ENCODE data around the gene ZNF214.

DNA sequence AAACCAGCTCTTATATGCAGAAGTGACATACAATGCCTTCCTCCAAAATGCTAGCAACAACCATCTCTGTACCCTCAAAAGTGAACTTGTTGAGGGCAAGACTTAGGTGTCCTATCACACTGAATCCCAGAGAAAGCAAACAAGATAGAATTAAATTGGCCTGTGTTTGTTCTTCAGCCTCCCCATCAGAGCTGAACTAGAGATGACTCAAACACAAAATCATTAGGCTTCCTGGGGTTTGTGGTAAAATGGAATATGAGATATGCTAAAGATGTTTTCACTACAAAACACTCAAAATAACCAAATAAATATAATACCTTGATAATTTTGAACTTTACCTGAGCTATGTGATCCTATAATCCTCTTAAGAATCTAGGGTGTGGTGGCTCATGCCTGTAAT is 31.6 kb downstream of the ZNF214 start:
- TF ChIP-seq POLR2A (IDR thresholded peaks at IDR 0.05; ENCODE audit: low read length): no peak
- TF ChIP-seq GATA1 (IDR thresholded peaks at IDR 0.05; ENCODE audit: low read depth, low read length): no peak

Measured in erythroblast (primary cell).